Osteoblast (primary cell): ENCODE data around the gene IFNGR1. TPM values are rescaled to one million over a fixed set of nuclear protein-coding genes. Genes with fewer than 3 reads are reported as not detected.

ENCODE experiments used
- DNase-seq: peaks from one replicate; pipeline ENCODE4 v3.0.0; 2011; ENCODE audit warnings: low spot score, mixed read lengths; ENCODE audit not compliant: insufficient read length; ENCODE audit errors: missing footprints
- H2AFZ ChIP-seq: 2 replicates; pipeline ENCODE4 v1.6.0; 2011; ENCODE audit warnings: mild to moderate bottlenecking, low read length
- H3K27ac ChIP-seq: 2 replicates; pipeline ENCODE4 v1.5.1; 2011; ENCODE audit warnings: mild to moderate bottlenecking, low read depth, low read length, moderate library complexity
- H3K27me3 ChIP-seq: 2 replicates; pipeline ENCODE4 v1.6.0; 2012; ENCODE audit warnings: mild to moderate bottlenecking, control low read depth, inconsistent platforms, low read length, moderate library complexity; ENCODE audit not compliant: insufficient read depth
- H3K36me3 ChIP-seq: 2 replicates; pipeline ENCODE4 v1.5.1; 2011; ENCODE audit warnings: mild to moderate bottlenecking, low read length, control low read depth, moderate library complexity; ENCODE audit not compliant: insufficient read depth
- H3K4me1 ChIP-seq: 2 replicates; pipeline ENCODE4 v1.5.1; 2011; ENCODE audit warnings: mild to moderate bottlenecking, low read length, control low read depth, moderate library complexity; ENCODE audit not compliant: insufficient read depth
- H3K4me2 ChIP-seq: 2 replicates; pipeline ENCODE4 v1.6.0; 2011; ENCODE audit warnings: mild to moderate bottlenecking, low read length; ENCODE audit not compliant: insufficient read depth
- H3K4me3 ChIP-seq: fragments of 200-600 bp; sonication (generic); 3 replicates; pipeline ENCODE4 v1.5.1; 2012; ENCODE audit warnings: mild to moderate bottlenecking, low read length, inconsistent platforms; ENCODE audit not compliant: insufficient read depth
- H3K79me2 ChIP-seq: 2 replicates; pipeline ENCODE4 v1.6.0; 2012; ENCODE audit warnings: mild to moderate bottlenecking, low read length, control low read depth, inconsistent platforms; ENCODE audit not compliant: insufficient read depth
- H3K9me3 ChIP-seq: 2 replicates; pipeline ENCODE4 v1.5.1; 2011; ENCODE audit warnings: low read depth, low read length, control low read depth
- H4K20me1 ChIP-seq: 2 replicates; pipeline ENCODE4 v1.6.0; 2012; ENCODE audit warnings: mild to moderate bottlenecking, low read length, control low read depth; ENCODE audit not compliant: insufficient read depth
- CTCF ChIP-seq: IDR thresholded peaks from 2 replicates; pipeline ENCODE4 v1.5.1; 2011; ENCODE audit warnings: mild to moderate bottlenecking, low read depth, low read length, moderate library complexity; ENCODE audit errors: extremely low read depth
- total RNA-seq: library from RNA; depleted of rRNA; stranded (reverse); fragments of >200 nt; gene quantifications from 2 replicates; pipeline ENCODE4 v1.2.3, GENCODE V29; 2012

Gene IFNGR1
- total RNA-seq, 1 donor, result 62.6 TPM

- H3K79me2 ChIP-seq, result no peaks in the 10 kb centered on the region
- H3K4me2 ChIP-seq, result no peak overlapping the region
- H3K27me3 ChIP-seq, result no peaks in the 10 kb centered on the region
- H2AFZ ChIP-seq, result no peak overlapping the region
- H3K36me3 ChIP-seq, result peaks cover 10% of the 10 kb centered on the region
- no peak for TF ChIP-seq CTCF
- no peaks in the 10 kb centered on the region for H3K4me1 ChIP-seq
- no peak overlapping the region for H3K4me3 ChIP-seq
- H3K27ac ChIP-seq, result no peak overlapping the region
- peaks cover 4% of the 10 kb centered on the region for H3K9me3 ChIP-seq
- DNase-seq, result no peak
- no peaks in the 10 kb centered on the region for H4K20me1 ChIP-seq
These were observed 25.7 kb downstream of the IFNGR1 start for GRCh38 chr6:137193256-137194070.

- TF ChIP-seq CTCF, result no peak
- Histone ChIP-seq H3K4me2 (no peak overlapping the region), H3K4me1 (no peaks in the 10 kb centered on the region), H3K27me3 (no peaks in the 10 kb centered on the region), H3K27ac (no peak overlapping the region), H4K20me1 (no peaks in the 10 kb centered on the region), H3K9me3 (peaks cover 4% of the 10 kb centered on the region), H3K79me2 (no peaks in the 10 kb centered on the region), H3K36me3 (peaks cover 5% of the 10 kb centered on the region), H3K4me3 (no peak overlapping the region), H2AFZ (no peak overlapping the region)
- no peak for DNase-seq
These were observed 26.4 kb downstream of the IFNGR1 start for GRCh38 chr6:137192821-137193220.

DNA sequence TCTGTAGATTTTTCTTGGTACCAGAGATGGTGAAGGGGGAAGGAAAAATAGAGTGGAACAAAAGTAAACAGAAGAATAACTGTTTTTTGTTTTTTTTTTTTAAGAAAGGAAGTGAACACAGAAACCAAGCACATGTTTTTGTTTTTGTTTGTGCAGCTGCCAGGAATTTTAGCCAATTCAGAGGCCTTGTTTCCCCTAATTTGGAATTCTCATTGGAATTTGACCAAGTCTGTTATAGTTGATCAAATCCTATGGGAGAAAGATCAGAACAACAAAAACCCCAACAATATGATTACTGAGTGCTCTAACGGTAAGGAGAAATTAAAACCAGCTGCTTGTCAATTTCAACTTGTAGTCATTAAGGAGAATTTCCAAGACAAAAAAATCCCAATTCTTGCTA is 27.5 kb downstream of the IFNGR1 start:
- DNase-seq, result no peak
- Histone ChIP-seq H3K27ac (no peak overlapping the region), H3K4me3 (no peak overlapping the region), H3K9me3 (peaks cover 6% of the 10 kb centered on the region), H2AFZ (no peak overlapping the region), H3K4me2 (no peak overlapping the region), H3K36me3 (no peaks in the 10 kb centered on the region), H3K4me1 (no peaks in the 10 kb centered on the region), H4K20me1 (no peaks in the 10 kb centered on the region), H3K79me2 (no peaks in the 10 kb centered on the region), H3K27me3 (no peaks in the 10 kb centered on the region)
- no peak for TF ChIP-seq CTCF

- Histone ChIP-seq H4K20me1 (no peaks in the 10 kb centered on the region), H3K79me2 (no peaks in the 10 kb centered on the region), H2AFZ (no peak overlapping the region), H3K9me3 (peaks cover 6% of the 10 kb centered on the region), H3K27me3 (no peaks in the 10 kb centered on the region), H3K4me1 (no peaks in the 10 kb centered on the region), H3K27ac (no peak overlapping the region), H3K4me2 (no peak overlapping the region), H3K4me3 (no peak overlapping the region), H3K36me3 (no peaks in the 10 kb centered on the region)
- DNase-seq, result no peak
- TF ChIP-seq CTCF, result no peak
These were observed 27.9 kb downstream of the IFNGR1 start for GRCh38 chr6:137191236-137191635.
